Measurements from ENCODE around the gene ORC3.
"Not testable (repeated sequence)": the region's sequence is repeated elsewhere in the genome, so short reads cannot be mapped to it uniquely, and the experiment has no call there.

ORC3 gene

GRCh38 chr6:87590990-87591389, 1.1 kb downstream of the ORC3 start:
- Histone ChIP-seq H3K27ac (ENCODE audit: low read depth, low read length) (no peak overlapping the region), H3K4me1 (ENCODE audit: control insufficient read depth, insufficient read depth, low read length, unreplicated experiment) (peaks cover 19% of the 10 kb centered on the region), H3K4me3 (ENCODE audit: low read depth, low read length) (peak overlapping the region; percentile 95), H2AFZ (ENCODE audit: low read length, unreplicated experiment) (peak overlapping the region; percentile 49), H3K36me3 (ENCODE audit: insufficient read depth, low read length) (peaks cover 18% of the 10 kb centered on the region), H3K79me2 (ENCODE audit: control insufficient read depth, insufficient read depth, low read length, unreplicated experiment) (peaks cover 68% of the 10 kb centered on the region), H3K27me3 (ENCODE audit: insufficient read depth, low read length) (no peaks in the 10 kb centered on the region)

GRCh38 chr6:87600576-87600975, 10.6 kb downstream of the ORC3 start:
- Histone ChIP-seq H3K27ac (ENCODE audit: low read depth, low read length) (no peak overlapping the region), H3K27me3 (ENCODE audit: insufficient read depth, low read length) (no peaks in the 10 kb centered on the region), H3K36me3 (ENCODE audit: insufficient read depth, low read length) (peaks cover 22% of the 10 kb centered on the region), H3K79me2 (ENCODE audit: control insufficient read depth, insufficient read depth, low read length, unreplicated experiment) (no peaks in the 10 kb centered on the region), H3K4me1 (ENCODE audit: control insufficient read depth, insufficient read depth, low read length, unreplicated experiment) (no peaks in the 10 kb centered on the region), H2AFZ (ENCODE audit: low read length, unreplicated experiment) (no peak overlapping the region), H3K4me3 (ENCODE audit: low read depth, low read length) (no peak overlapping the region)

GRCh38 chr6:87606199-87606598, 16.3 kb downstream of the ORC3 start:
- Histone ChIP-seq H3K36me3 (ENCODE audit: insufficient read depth, low read length) (peaks cover 26% of the 10 kb centered on the region), H3K4me3 (ENCODE audit: low read depth, low read length) (no peak overlapping the region), H3K27ac (ENCODE audit: low read depth, low read length) (no peak overlapping the region), H3K4me1 (ENCODE audit: control insufficient read depth, insufficient read depth, low read length, unreplicated experiment) (no peaks in the 10 kb centered on the region), H2AFZ (ENCODE audit: low read length, unreplicated experiment) (no peak overlapping the region), H3K27me3 (ENCODE audit: insufficient read depth, low read length) (no peaks in the 10 kb centered on the region), H3K79me2 (ENCODE audit: control insufficient read depth, insufficient read depth, low read length, unreplicated experiment) (no peaks in the 10 kb centered on the region)

GRCh38 chr6:87608802-87609201, 18.9 kb downstream of the ORC3 start:
- Histone ChIP-seq H3K36me3 (ENCODE audit: insufficient read depth, low read length) (peaks cover 30% of the 10 kb centered on the region), H3K79me2 (ENCODE audit: control insufficient read depth, insufficient read depth, low read length, unreplicated experiment) (no peaks in the 10 kb centered on the region), H2AFZ (ENCODE audit: low read length, unreplicated experiment) (no peak overlapping the region), H3K4me1 (ENCODE audit: control insufficient read depth, insufficient read depth, low read length, unreplicated experiment) (no peaks in the 10 kb centered on the region), H3K27me3 (ENCODE audit: insufficient read depth, low read length) (no peaks in the 10 kb centered on the region), H3K4me3 (ENCODE audit: low read depth, low read length) (no peak overlapping the region), H3K27ac (ENCODE audit: low read depth, low read length) (no peak overlapping the region)

GRCh38 chr6:87613018-87613417, 23.1 kb downstream of the ORC3 start:
- not testable (repeated sequence) for H2AFZ ChIP-seq (ENCODE audit: low read length, unreplicated experiment); H3K4me1 ChIP-seq (ENCODE audit: control insufficient read depth, insufficient read depth, low read length, unreplicated experiment); H3K79me2 ChIP-seq (ENCODE audit: control insufficient read depth, insufficient read depth, low read length, unreplicated experiment); H3K27ac ChIP-seq (ENCODE audit: low read depth, low read length); H3K4me3 ChIP-seq (ENCODE audit: low read depth, low read length); H3K27me3 ChIP-seq (ENCODE audit: insufficient read depth, low read length)
- peaks cover 24% of the 10 kb centered on the region for H3K36me3 ChIP-seq (ENCODE audit: insufficient read depth, low read length)

- Histone ChIP-seq H3K4me1 (ENCODE audit: control insufficient read depth, insufficient read depth, low read length, unreplicated experiment) (peaks cover 9% of the 10 kb centered on the region), H2AFZ (ENCODE audit: low read length, unreplicated experiment) (no peak overlapping the region), H3K36me3 (ENCODE audit: insufficient read depth, low read length) (peaks cover 4% of the 10 kb centered on the region), H3K79me2 (ENCODE audit: control insufficient read depth, insufficient read depth, low read length, unreplicated experiment) (no peaks in the 10 kb centered on the region), H3K27me3 (ENCODE audit: insufficient read depth, low read length) (no peaks in the 10 kb centered on the region), H3K4me3 (ENCODE audit: low read depth, low read length) (no peak overlapping the region), H3K27ac (ENCODE audit: low read depth, low read length) (no peak overlapping the region)
These were observed 27.5 kb downstream of the ORC3 start for GRCh38 chr6:87617405-87617804.

GRCh38 chr6:87618531-87618930, 28.6 kb downstream of the ORC3 start:
- Histone ChIP-seq H3K79me2 (ENCODE audit: control insufficient read depth, insufficient read depth, low read length, unreplicated experiment) (no peaks in the 10 kb centered on the region), H3K4me3 (ENCODE audit: low read depth, low read length) (no peak overlapping the region), H3K4me1 (ENCODE audit: control insufficient read depth, insufficient read depth, low read length, unreplicated experiment) (peaks cover 9% of the 10 kb centered on the region), H3K36me3 (ENCODE audit: insufficient read depth, low read length) (peaks cover 3% of the 10 kb centered on the region), H3K27ac (ENCODE audit: low read depth, low read length) (peak overlapping the region; percentile 22; the same call in 1 of the 2 replicates), H2AFZ (ENCODE audit: low read length, unreplicated experiment) (no peak overlapping the region), H3K27me3 (ENCODE audit: insufficient read depth, low read length) (no peaks in the 10 kb centered on the region)

- no peak overlapping the region for H3K27ac ChIP-seq (ENCODE audit: low read depth, low read length)
- H3K36me3 ChIP-seq (ENCODE audit: insufficient read depth, low read length): peaks cover 9% of the 10 kb centered on the region
These were observed 33.3 kb downstream of the ORC3 start for GRCh38 chr6:87623248-87623647.

GRCh38 chr6:87628424-87628823, 38.5 kb downstream of the ORC3 start:
- no peaks in the 10 kb centered on the region for H3K27me3 ChIP-seq (ENCODE audit: insufficient read depth, low read length)
- no peak overlapping the region for H3K27ac ChIP-seq (ENCODE audit: low read depth, low read length)
- no peak overlapping the region for H2AFZ ChIP-seq (ENCODE audit: low read length, unreplicated experiment)
- no peak overlapping the region for H3K4me3 ChIP-seq (ENCODE audit: low read depth, low read length)
- no peaks in the 10 kb centered on the region for H3K79me2 ChIP-seq (ENCODE audit: control insufficient read depth, insufficient read depth, low read length, unreplicated experiment)
- H3K4me1 ChIP-seq (ENCODE audit: control insufficient read depth, insufficient read depth, low read length, unreplicated experiment): peaks cover 10% of the 10 kb centered on the region
- 0 out of 2 replicates have a peak, but pooled peaks cover 6% of the 10 kb centered on the region for H3K36me3 ChIP-seq (ENCODE audit: insufficient read depth, low read length)

More at GRCh38 chr6:87623248-87623647, 33.3 kb downstream of the ORC3 start:
- H3K79me2 ChIP-seq (ENCODE audit: control insufficient read depth, insufficient read depth, low read length, unreplicated experiment): no peaks in the 10 kb centered on the region
- peaks cover 8% of the 10 kb centered on the region for H3K4me1 ChIP-seq (ENCODE audit: control insufficient read depth, insufficient read depth, low read length, unreplicated experiment)
- no peak overlapping the region for H3K4me3 ChIP-seq (ENCODE audit: low read depth, low read length)
- H2AFZ ChIP-seq (ENCODE audit: low read length, unreplicated experiment): no peak overlapping the region
- H3K27me3 ChIP-seq (ENCODE audit: insufficient read depth, low read length): no peaks in the 10 kb centered on the region

GRCh38 chr6:87628881-87629280, 38.9 kb downstream of the ORC3 start:
- Histone ChIP-seq H3K27ac (ENCODE audit: low read depth, low read length) (no peak overlapping the region), H3K79me2 (ENCODE audit: control insufficient read depth, insufficient read depth, low read length, unreplicated experiment) (no peaks in the 10 kb centered on the region), H3K36me3 (ENCODE audit: insufficient read depth, low read length) (0 out of 2 replicates have a peak, but pooled peaks cover 3% of the 10 kb centered on the region), H3K4me1 (ENCODE audit: control insufficient read depth, insufficient read depth, low read length, unreplicated experiment) (peaks cover 10% of the 10 kb centered on the region), H3K27me3 (ENCODE audit: insufficient read depth, low read length) (no peaks in the 10 kb centered on the region), H3K4me3 (ENCODE audit: low read depth, low read length) (no peak overlapping the region), H2AFZ (ENCODE audit: low read length, unreplicated experiment) (no peak overlapping the region)

- Histone ChIP-seq H3K4me3 (ENCODE audit: low read depth, low read length) (no peak overlapping the region), H2AFZ (ENCODE audit: low read length, unreplicated experiment) (no peak overlapping the region), H3K27ac (ENCODE audit: low read depth, low read length) (no peak overlapping the region), H3K36me3 (ENCODE audit: insufficient read depth, low read length) (peaks cover 6% of the 10 kb centered on the region; the same call in 1 of the 2 replicates), H3K27me3 (ENCODE audit: insufficient read depth, low read length) (no peaks in the 10 kb centered on the region), H3K79me2 (ENCODE audit: control insufficient read depth, insufficient read depth, low read length, unreplicated experiment) (no peaks in the 10 kb centered on the region), H3K4me1 (ENCODE audit: control insufficient read depth, insufficient read depth, low read length, unreplicated experiment) (peaks cover 10% of the 10 kb centered on the region)
These were observed 40.8 kb downstream of the ORC3 start for GRCh38 chr6:87630746-87631145.
